ENCODE measurements around the gene PYROXD2. TPM values are rescaled to one million over a fixed set of nuclear protein-coding genes. Genes with fewer than 3 reads are reported as not detected.

PYROXD2 gene
- total RNA-seq, 1 experiment from 2014 or later = 8.1 TPM

GRCh38 chr10:98338318-98338717 lies 76.7 kb downstream of the PYROXD2 start (continued):
- TF ChIP-seq, protein P1, sequence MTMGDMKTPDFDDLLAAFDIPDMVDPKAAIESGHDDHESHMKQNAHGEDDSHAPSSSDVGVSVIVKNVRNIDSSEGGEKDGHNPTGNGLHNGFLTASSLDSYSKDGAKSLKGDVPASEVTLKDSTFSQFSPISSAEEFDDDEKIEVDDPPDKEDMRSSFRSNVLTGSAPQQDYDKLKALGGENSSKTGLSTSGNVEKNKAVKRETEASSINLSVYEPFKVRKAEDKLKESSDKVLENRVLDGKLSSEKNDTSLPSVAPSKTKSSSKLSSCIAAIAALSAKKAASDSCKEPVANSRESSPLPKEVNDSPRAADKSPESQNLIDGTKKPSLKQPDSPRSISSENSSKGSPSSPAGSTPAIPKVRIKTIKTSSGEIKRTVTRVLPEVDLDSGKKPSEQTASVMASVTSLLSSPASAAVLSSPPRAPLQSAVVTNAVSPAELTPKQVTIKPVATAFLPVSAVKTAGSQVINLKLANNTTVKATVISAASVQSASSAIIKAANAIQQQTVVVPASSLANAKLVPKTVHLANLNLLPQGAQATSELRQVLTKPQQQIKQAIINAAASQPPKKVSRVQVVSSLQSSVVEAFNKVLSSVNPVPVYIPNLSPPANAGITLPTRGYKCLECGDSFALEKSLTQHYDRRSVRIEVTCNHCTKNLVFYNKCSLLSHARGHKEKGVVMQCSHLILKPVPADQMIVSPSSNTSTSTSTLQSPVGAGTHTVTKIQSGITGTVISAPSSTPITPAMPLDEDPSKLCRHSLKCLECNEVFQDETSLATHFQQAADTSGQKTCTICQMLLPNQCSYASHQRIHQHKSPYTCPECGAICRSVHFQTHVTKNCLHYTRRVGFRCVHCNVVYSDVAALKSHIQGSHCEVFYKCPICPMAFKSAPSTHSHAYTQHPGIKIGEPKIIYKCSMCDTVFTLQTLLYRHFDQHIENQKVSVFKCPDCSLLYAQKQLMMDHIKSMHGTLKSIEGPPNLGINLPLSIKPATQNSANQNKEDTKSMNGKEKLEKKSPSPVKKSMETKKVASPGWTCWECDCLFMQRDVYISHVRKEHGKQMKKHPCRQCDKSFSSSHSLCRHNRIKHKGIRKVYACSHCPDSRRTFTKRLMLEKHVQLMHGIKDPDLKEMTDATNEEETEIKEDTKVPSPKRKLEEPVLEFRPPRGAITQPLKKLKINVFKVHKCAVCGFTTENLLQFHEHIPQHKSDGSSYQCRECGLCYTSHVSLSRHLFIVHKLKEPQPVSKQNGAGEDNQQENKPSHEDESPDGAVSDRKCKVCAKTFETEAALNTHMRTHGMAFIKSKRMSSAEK (CRISPR knock-in tag; IDR thresholded peaks at IDR 0.05; ENCODE audit: borderline replicate concordance) = no peak
- TF ChIP-seq, protein P2, sequence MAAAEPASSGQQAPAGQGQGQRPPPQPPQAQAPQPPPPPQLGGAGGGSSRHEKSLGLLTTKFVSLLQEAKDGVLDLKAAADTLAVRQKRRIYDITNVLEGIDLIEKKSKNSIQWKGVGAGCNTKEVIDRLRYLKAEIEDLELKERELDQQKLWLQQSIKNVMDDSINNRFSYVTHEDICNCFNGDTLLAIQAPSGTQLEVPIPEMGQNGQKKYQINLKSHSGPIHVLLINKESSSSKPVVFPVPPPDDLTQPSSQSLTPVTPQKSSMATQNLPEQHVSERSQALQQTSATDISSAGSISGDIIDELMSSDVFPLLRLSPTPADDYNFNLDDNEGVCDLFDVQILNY (CRISPR knock-in tag; IDR thresholded peaks at IDR 0.05) = no peak

DNA sequence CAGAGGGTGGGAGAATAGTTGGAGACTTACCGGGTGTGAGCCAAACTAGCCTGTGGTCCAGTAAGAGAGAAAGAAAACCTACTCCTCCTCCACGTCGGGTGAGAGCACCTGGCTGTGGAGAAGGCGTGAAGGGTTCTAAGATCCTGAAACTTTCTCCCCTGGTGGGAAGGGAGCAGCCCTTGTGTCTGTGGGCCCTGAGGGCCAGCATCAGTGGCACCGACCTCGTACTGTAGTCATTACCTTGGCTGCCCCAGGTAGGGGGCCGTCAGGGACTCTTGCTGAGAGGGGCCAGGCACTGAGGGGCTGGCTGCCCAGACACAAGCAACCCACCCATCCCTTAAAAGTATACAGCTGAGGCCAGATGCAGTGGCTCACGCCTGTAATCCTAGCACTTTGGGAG lies 77.5 kb downstream of the PYROXD2 start:
- ATAC-seq (no peak), DNase-seq (ENCODE audit: low spot score) (no peak)
- CTCF ChIA-PET = interaction anchor here (0.6 to 1.7 kb wide), 4 partner anchors 28 to 75 kb away, joined by 3 to 4 read pairs (median 3); no protein-coding TSS in a partner anchor
- Mint-ChIP-seq H3K4me3 (no peak overlapping the region), H3K36me3 (no peaks in the 10 kb centered on the region), H3K27me3 (ENCODE audit: low read depth) (no peaks in the 10 kb centered on the region), H3K27ac (no peak overlapping the region), H3K4me1 (no peaks in the 10 kb centered on the region), H3K9me3 (no peaks in the 10 kb centered on the region)
- POLR2A ChIA-PET = no interaction called here
- TF ChIP-seq USF1 (CRISPR knock-in tag; IDR thresholded peaks at IDR 0.05) = no peak
- TF ChIP-seq JUN (CRISPR knock-in tag; IDR thresholded peaks at IDR 0.05) = no peak
- no peak for TF ChIP-seq NR1H2 (CRISPR knock-in tag; IDR thresholded peaks at IDR 0.05)
- TF ChIP-seq, protein P3, sequence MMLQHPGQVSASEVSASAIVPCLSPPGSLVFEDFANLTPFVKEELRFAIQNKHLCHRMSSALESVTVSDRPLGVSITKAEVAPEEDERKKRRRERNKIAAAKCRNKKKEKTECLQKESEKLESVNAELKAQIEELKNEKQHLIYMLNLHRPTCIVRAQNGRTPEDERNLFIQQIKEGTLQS (CRISPR knock-in tag; conservative IDR thresholded peaks at IDR 0.05) = no peak
- TF ChIP-seq, protein P4, sequence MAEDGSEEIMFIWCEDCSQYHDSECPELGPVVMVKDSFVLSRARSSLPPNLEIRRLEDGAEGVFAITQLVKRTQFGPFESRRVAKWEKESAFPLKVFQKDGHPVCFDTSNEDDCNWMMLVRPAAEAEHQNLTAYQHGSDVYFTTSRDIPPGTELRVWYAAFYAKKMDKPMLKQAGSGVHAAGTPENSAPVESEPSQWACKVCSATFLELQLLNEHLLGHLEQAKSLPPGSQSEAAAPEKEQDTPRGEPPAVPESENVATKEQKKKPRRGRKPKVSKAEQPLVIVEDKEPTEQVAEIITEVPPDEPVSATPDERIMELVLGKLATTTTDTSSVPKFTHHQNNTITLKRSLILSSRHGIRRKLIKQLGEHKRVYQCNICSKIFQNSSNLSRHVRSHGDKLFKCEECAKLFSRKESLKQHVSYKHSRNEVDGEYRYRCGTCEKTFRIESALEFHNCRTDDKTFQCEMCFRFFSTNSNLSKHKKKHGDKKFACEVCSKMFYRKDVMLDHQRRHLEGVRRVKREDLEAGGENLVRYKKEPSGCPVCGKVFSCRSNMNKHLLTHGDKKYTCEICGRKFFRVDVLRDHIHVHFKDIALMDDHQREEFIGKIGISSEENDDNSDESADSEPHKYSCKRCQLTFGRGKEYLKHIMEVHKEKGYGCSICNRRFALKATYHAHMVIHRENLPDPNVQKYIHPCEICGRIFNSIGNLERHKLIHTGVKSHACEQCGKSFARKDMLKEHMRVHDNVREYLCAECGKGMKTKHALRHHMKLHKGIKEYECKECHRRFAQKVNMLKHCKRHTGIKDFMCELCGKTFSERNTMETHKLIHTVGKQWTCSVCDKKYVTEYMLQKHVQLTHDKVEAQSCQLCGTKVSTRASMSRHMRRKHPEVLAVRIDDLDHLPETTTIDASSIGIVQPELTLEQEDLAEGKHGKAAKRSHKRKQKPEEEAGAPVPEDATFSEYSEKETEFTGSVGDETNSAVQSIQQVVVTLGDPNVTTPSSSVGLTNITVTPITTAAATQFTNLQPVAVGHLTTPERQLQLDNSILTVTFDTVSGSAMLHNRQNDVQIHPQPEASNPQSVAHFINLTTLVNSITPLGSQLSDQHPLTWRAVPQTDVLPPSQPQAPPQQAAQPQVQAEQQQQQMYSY (CRISPR knock-in tag; IDR thresholded peaks at IDR 0.05) = no peak
- no peak for TF ChIP-seq ZBTB21 (CRISPR knock-in tag; IDR thresholded peaks at IDR 0.05; ENCODE audit: borderline replicate concordance)
- no peak for TF ChIP-seq SOX15 (CRISPR knock-in tag; IDR thresholded peaks at IDR 0.05)
- no peak for TF ChIP-seq IRF2 (CRISPR knock-in tag; IDR thresholded peaks at IDR 0.05; ENCODE audit: borderline replicate concordance, low read depth)
- no peak for TF ChIP-seq GTF2I (CRISPR knock-in tag; conservative IDR thresholded peaks at IDR 0.05)

Small RNAs within 50 kb of the gene (microRNA-seq; reads per million reads assigned to microRNA genes)
- gene MIR1287 (ENCODE audit: borderline number of aligned reads) = 43.3 reads per million, percentile 51 among the genes with 10 or more reads in this experiment
- 1.7 reads per million for gene MIR4685 (ENCODE audit: borderline number of aligned reads)

Other genes with a start within 250 kb of the PYROXD2 start
- 0.07 to 0.35 TPM (median 0.21 TPM) in 3 replicates for gene LOXL4, start 147.0 kb downstream of the PYROXD2 start, total RNA-seq (2021)
- 43.4 to 49.3 TPM (median 47.4 TPM) in 3 replicates for gene HPS1, start 31.8 kb upstream of the PYROXD2 start, total RNA-seq (2021)

Measured in WTC11 (cell line).